Endothelial cell of umbilical vein (primary cell): ENCODE results near the gene UNKL. TPM values are rescaled to one million over a fixed set of nuclear protein-coding genes. Genes with fewer than 3 reads are reported as not detected.

Experiments
- BruUV-seq: library from RNA; stranded (reverse); fragments of 400-500 nt; replicated peaks from 2 replicates; lab custom pipeline; 2021; lab: Mats Ljungman, UMichigan
- CTCF ChIA-PET: fragments of 300-600, 350-600 bp; sonication (Branson Sonifier 250); formaldehyde crosslinking; loops from one replicate; lab custom pipeline; 2021; ENCODE audit warnings: antibody characterized with exemption, inconsistent platforms; lab: Charles Lee
- POLR2A ChIA-PET: fragments of 300-600, 350-600 bp; sonication (Branson Sonifier 250); formaldehyde crosslinking; loops from one replicate; lab custom pipeline; 2021; ENCODE audit warnings: antibody characterized with exemption, inconsistent platforms; lab: Charles Lee
- DNase-seq: peaks from one replicate; pipeline ENCODE4 v3.0.0-alpha.2; 2011; ENCODE audit warnings: low read depth, low spot score
- FAIRE-seq: peaks from 2 replicates; lab custom pipeline; 2011; peaks lifted over from hg19 to GRCh38; lab: Jason Lieb, UNC
- H2AFZ ChIP-seq: 2 replicates; pipeline ENCODE4 v1.6.0; 2012; ENCODE audit warnings: low read depth, low read length, control low read depth, inconsistent platforms
- H3K27ac ChIP-seq: 2 replicates; pipeline ENCODE4 v1.5.1; 2011; ENCODE audit warnings: low read depth, mild to moderate bottlenecking, control low read depth, low read length, moderate library complexity; ENCODE audit not compliant: insufficient read depth
- H3K27me3 ChIP-seq, 2 experiments: 2 replicates each; pipeline versions ENCODE4 v1.6.0 to v1.6.1; 2011; ENCODE audit warnings: low read length in 2 of 2, mixed read lengths in 1 of 2; ENCODE audit not compliant: control insufficient read depth in 2 of 2, insufficient read depth in 2 of 2
- H3K36me3 ChIP-seq, 2 experiments: 2 replicates in 1 of 2; 3 replicates in 1 of 2; pipeline ENCODE4 v1.5.1; 2011; ENCODE audit warnings: low read length in 2 of 2, mild to moderate bottlenecking in 1 of 2, moderate library complexity in 1 of 2; ENCODE audit not compliant: control insufficient read depth in 2 of 2, insufficient read depth in 2 of 2; ENCODE audit errors: extremely low read depth in 1 of 2
- H3K4me1 ChIP-seq: 3 replicates; pipeline ENCODE4 v1.5.1; 2011; ENCODE audit warnings: mild to moderate bottlenecking, low read length; ENCODE audit not compliant: control insufficient read depth, insufficient read depth; ENCODE audit errors: extremely low read depth
- H3K4me2 ChIP-seq: 2 replicates; pipeline ENCODE4 v1.6.1; 2011; ENCODE audit warnings: low read length, control low read depth, mixed read lengths; ENCODE audit not compliant: insufficient read depth
- H3K4me3 ChIP-seq, 3 experiments: fragments of 200-600 bp in 1 of 3; sonication (generic), shearing (Covaris generic) in 1 of 3; replicated peaks in 1 of 3; 2 replicates each; pipeline ENCODE4 v1.5.1; 2011 to 2016; ENCODE audit warnings: control low read depth in 3 of 3, low read length in 3 of 3, mild to moderate bottlenecking in 2 of 3, inconsistent platforms in 1 of 3, low read depth in 1 of 3, moderate library complexity in 1 of 3; ENCODE audit not compliant: insufficient read depth in 1 of 3
- H3K79me2 ChIP-seq: 2 replicates; pipeline ENCODE4 v1.6.0; 2012; ENCODE audit warnings: low read length, inconsistent platforms; ENCODE audit not compliant: control insufficient read depth, insufficient read depth
- H3K9ac ChIP-seq: replicated peaks from 2 replicates; pipeline ENCODE3; 2011; ENCODE audit warnings: low read length, control low read depth; ENCODE audit not compliant: insufficient read depth; ENCODE audit errors: extremely low read depth
- H3K9me1 ChIP-seq: replicated peaks from 3 replicates; pipeline ENCODE4 v1.6.0; 2011; ENCODE audit warnings: mild to moderate bottlenecking, low read length; ENCODE audit not compliant: control insufficient read depth, insufficient read depth; ENCODE audit errors: extremely low read depth
- H3K9me3 ChIP-seq: replicated peaks from 2 replicates; pipeline ENCODE4 v1.5.1; 2012; ENCODE audit warnings: low read length, inconsistent platforms; ENCODE audit not compliant: control insufficient read depth, insufficient read depth
- H4K20me1 ChIP-seq: replicated peaks from 2 replicates; pipeline ENCODE3; 2011; ENCODE audit warnings: mild to moderate bottlenecking, low read length; ENCODE audit not compliant: control insufficient read depth, insufficient read depth; ENCODE audit errors: extremely low read depth
- EZH2 ChIP-seq: IDR thresholded peaks from 2 replicates; pipeline ENCODE4 v1.6.1; 2012; ENCODE audit warnings: borderline replicate concordance, low read depth, mild to moderate bottlenecking, moderate library complexity, low read length, inconsistent platforms; ENCODE audit not compliant: severe bottlenecking
- FOS ChIP-seq: IDR thresholded peaks from 2 replicates; pipeline ENCODE4 v1.6.1; 2011; ENCODE audit warnings: mild to moderate bottlenecking, low read length, moderate library complexity, borderline replicate concordance; ENCODE audit not compliant: insufficient read depth
- GATA2 ChIP-seq: IDR thresholded peaks from 2 replicates; pipeline ENCODE4 v1.7.0; 2011; ENCODE audit warnings: low read depth, mild to moderate bottlenecking, moderate library complexity, mixed read lengths, low read length; ENCODE audit not compliant: insufficient read length, insufficient read depth
- JUN ChIP-seq: IDR thresholded peaks from 2 replicates; pipeline ENCODE4 v1.6.1; 2011; ENCODE audit warnings: borderline replicate concordance, low read depth; ENCODE audit not compliant: insufficient read length, insufficient read depth
- MYC ChIP-seq: IDR thresholded peaks from one replicate; pipeline ENCODE4 v1.6.1; 2011; ENCODE audit warnings: mild to moderate bottlenecking, low read depth, low read length
- POLR2A ChIP-seq: IDR thresholded peaks from 2 replicates; pipeline ENCODE4 v1.6.1; 2012; ENCODE audit warnings: low read depth, mild to moderate bottlenecking, control low read depth, low read length
- POLR2AphosphoS5 ChIP-seq: IDR thresholded peaks from 2 replicates; pipeline ENCODE4 v1.6.1; 2012; ENCODE audit warnings: low read depth, mild to moderate bottlenecking, control low read depth, low read length, moderate library complexity; ENCODE audit not compliant: insufficient read depth
- dilution Hi-C: fragments of 300-500 bp; cut with MboI; formaldehyde crosslinking; loops from one replicate; pipeline ENCODE4 v1.15.0; 2019; ENCODE audit warnings: low sequenced_read_pairs; ENCODE audit not compliant: extremely low pct_ligation_motif_present
- intact Hi-C: fragments of 100-400 bp; cut with micrococcal nuclease; formaldehyde crosslinking; loops from one replicate; pipeline ENCODE4 v1.10.0; 2022
- polyA plus RNA-seq, 4 experiments: library from polyadenylated mRNA; depleted of rRNA in 3 of 4; stranded (reverse) in 3 of 4; unstranded in 1 of 4; fragments of >200 nt; gene quantifications; 2 replicates each; pipeline versions ENCODE4 v1.2.1 to v1.2.3, GENCODE V29; 2011 to 2012; ENCODE audit warnings: missing spikeins in 1 of 4
- total RNA-seq: library from RNA; stranded (reverse); gene quantifications from 2 replicates; pipeline ENCODE4 v1.2.3, GENCODE V29; 2021
- TF ChIP-seq, protein P1 (sequence below), 2 donors: IDR thresholded peaks; 1 replicate in 1 of 2; 2 replicates in 1 of 2; pipeline ENCODE4 v1.5.1; 2011; ENCODE audit warnings: low read length in 2 of 2, mild to moderate bottlenecking in 2 of 2, moderate library complexity in 2 of 2, control low read depth in 1 of 2, inconsistent platforms in 1 of 2, low read depth in 1 of 2; ENCODE audit not compliant: insufficient read depth in 1 of 2; ENCODE audit errors: extremely low read depth in 1 of 2
- TF ChIP-seq, protein P2 (sequence below): IDR thresholded peaks from 2 replicates; pipeline ENCODE4 v1.6.1; 2011; ENCODE audit not compliant: insufficient read depth, insufficient read length

The UNKL gene
- total and polyA plus RNA-seq, 2 donors (not counting 3 experiments of a cell fraction or from before 2014, with no cell fraction given) = 17.1 to 32.8 TPM

DNA sequence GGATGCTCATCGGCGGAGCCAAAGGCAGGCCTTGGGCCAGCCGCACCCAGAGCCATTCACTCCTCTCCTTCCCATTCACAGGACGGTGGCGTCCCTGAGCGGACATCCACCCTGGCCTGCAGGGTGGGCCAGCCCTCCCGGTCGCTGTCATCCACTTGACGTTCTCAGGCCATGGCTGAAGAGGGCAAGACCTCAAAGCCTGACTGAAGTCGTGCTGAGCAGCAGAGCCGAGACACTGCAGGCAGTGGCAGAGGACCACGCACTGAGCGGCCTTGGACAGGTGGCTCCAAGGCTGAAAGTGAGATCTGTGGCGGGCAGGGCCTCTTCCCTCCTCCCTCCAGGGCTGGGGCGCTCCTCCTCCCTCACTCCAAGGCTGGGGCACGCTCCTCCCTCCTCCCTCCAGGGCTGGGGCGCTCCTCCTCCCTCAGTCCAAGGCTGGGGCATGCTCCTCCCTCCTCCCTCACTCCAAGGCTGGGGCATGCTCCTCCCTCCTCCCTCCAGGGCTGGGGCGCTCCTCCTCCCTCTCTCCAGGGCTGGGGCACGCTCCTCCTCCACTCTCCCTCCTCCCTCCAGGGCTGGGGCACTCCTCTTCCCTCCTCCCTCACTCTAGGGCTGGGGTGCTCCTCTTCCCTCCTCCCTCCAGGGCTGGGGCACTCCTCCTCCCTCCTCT lies 38.6 kb downstream of the UNKL start:
- DNase-seq = no peak

More for the DNA sequence above, 38.6 kb downstream of the UNKL start:
- BruUV-seq = no TSS peak
- Histone ChIP-seq H3K9me3 (no peaks in the 10 kb centered on the region), H4K20me1 (no peaks in the 10 kb centered on the region), H3K4me1 (peaks cover 12% of the 10 kb centered on the region), H3K36me3 (peaks cover 0 to 3% of the 10 kb centered on the region in 2 experiments), H3K4me3 (no peak overlapping the region), H3K9me1 (no peaks in the 10 kb centered on the region), H3K9ac (no peak overlapping the region), H3K79me2 (peaks cover 24% of the 10 kb centered on the region), H3K4me2 (no peak overlapping the region), H3K27ac (no peak overlapping the region), H2AFZ (no peak overlapping the region), H3K27me3 (no peaks in the 10 kb centered on the region)
- no peak for FAIRE-seq
- ChIA-PET POLR2A (no interaction called here), CTCF (interaction anchor here (1.0 to 1.9 kb wide), 2 partner anchors 12 kb away, joined by 3 to 13 read pairs; no protein-coding TSS in a partner anchor)
- dilution Hi-C loops (no loop called here), intact Hi-C loops (loop anchor here (5.0 kb wide), 1 partner anchor 331 kb away; the partner anchor contains the start of gene MAPK8IP3)
- TF ChIP-seq, protein P1, sequence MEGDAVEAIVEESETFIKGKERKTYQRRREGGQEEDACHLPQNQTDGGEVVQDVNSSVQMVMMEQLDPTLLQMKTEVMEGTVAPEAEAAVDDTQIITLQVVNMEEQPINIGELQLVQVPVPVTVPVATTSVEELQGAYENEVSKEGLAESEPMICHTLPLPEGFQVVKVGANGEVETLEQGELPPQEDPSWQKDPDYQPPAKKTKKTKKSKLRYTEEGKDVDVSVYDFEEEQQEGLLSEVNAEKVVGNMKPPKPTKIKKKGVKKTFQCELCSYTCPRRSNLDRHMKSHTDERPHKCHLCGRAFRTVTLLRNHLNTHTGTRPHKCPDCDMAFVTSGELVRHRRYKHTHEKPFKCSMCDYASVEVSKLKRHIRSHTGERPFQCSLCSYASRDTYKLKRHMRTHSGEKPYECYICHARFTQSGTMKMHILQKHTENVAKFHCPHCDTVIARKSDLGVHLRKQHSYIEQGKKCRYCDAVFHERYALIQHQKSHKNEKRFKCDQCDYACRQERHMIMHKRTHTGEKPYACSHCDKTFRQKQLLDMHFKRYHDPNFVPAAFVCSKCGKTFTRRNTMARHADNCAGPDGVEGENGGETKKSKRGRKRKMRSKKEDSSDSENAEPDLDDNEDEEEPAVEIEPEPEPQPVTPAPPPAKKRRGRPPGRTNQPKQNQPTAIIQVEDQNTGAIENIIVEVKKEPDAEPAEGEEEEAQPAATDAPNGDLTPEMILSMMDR (IDR thresholded peaks at IDR 0.05; ENCODE audit: extremely low read depth in 1 of 2, insufficient read depth in 1 of 2, low read depth in 1 of 2, low read length in 2 of 2) = no peak
- TF ChIP-seq GATA2 = no peak
- no peak for TF ChIP-seq JUN
- no peak for TF ChIP-seq MYC
- TF ChIP-seq POLR2AphosphoS5 = no peak
- no peak for TF ChIP-seq FOS
- no peak for TF ChIP-seq POLR2A
- TF ChIP-seq EZH2 = no peak
- TF ChIP-seq, protein P2, sequence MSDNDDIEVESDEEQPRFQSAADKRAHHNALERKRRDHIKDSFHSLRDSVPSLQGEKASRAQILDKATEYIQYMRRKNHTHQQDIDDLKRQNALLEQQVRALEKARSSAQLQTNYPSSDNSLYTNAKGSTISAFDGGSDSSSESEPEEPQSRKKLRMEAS = no peak
